DMS114 treated with DMSO at 0.1 percent for 48 hours (cell line): ENCODE data around the gene DOCK6.
"Not testable (repeated sequence)": the region's sequence is repeated elsewhere in the genome, so short reads cannot be mapped to it uniquely, and the experiment has no call there.

Source experiments
- DNase-seq: peaks from one replicate; lab custom pipeline; 2025; ENCODE audit not compliant: unreplicated experiment; lab: John Stamatoyannopoulos, UW

Gene DOCK6

GRCh38 chr19:11198175-11198534 is 64.2 kb downstream of the DOCK6 start:
- no peak for DNase-seq

- DNase-seq: no peak
These were observed 64.8 kb downstream of the DOCK6 start, which contains the start of gene KANK2 for GRCh38 chr19:11197291-11198174. Gene KANK2 (minus strand): TSS chr19:11197545. CDS start chr19:11194511, 3,034 bp downstream.

GRCh38 chr19:11196406-11197287 is 65.7 kb downstream of the DOCK6 start:
- no peak for DNase-seq

- no peak for DNase-seq
These were observed 66.6 kb downstream of the DOCK6 start for GRCh38 chr19:11195681-11196080.

GRCh38 chr19:11194656-11195558 is 67.4 kb downstream of the DOCK6 start:
- no peak for DNase-seq

- DNase-seq: no peak
These were observed 68.2 kb downstream of the DOCK6 start for GRCh38 chr19:11194173-11194572.

- DNase-seq: no peak
These were observed 69.1 kb downstream of the DOCK6 start for GRCh38 chr19:11192957-11193939.

GRCh38 chr19:11191934-11192333 is 70.4 kb downstream of the DOCK6 start:
- no peak for DNase-seq

GRCh38 chr19:11191273-11191755 is 71.0 kb downstream of the DOCK6 start:
- no peak for DNase-seq

GRCh38 chr19:11190501-11190900 is 71.8 kb downstream of the DOCK6 start:
- DNase-seq: no peak

GRCh38 chr19:11187441-11187840 is 74.9 kb downstream of the DOCK6 start:
- DNase-seq: no peak

- no peak for DNase-seq
These were observed 79.3 kb downstream of the DOCK6 start for GRCh38 chr19:11182994-11183393.

GRCh38 chr19:11181488-11181887 is 80.8 kb downstream of the DOCK6 start:
- no peak for DNase-seq

GRCh38 chr19:11180975-11181374 is 81.3 kb downstream of the DOCK6 start:
- not testable (repeated sequence) for DNase-seq

GRCh38 chr19:11180346-11180745 is 82.0 kb downstream of the DOCK6 start:
- no peak for DNase-seq

- DNase-seq: no peak
These were observed 82.5 kb downstream of the DOCK6 start for GRCh38 chr19:11179716-11180297.

GRCh38 chr19:11179145-11179465 is 83.2 kb downstream of the DOCK6 start:
- DNase-seq: not testable (repeated sequence)

GRCh38 chr19:11177592-11177991 is 84.7 kb downstream of the DOCK6 start:
- DNase-seq: no peak

GRCh38 chr19:11176466-11177193 is 85.7 kb downstream of the DOCK6 start:
- DNase-seq: no peak
